Esophagus muscularis mucosa (tissue), 4 donors: Measurements from ENCODE around the gene AFAP1L2. TPM values are rescaled to one million over a fixed set of nuclear protein-coding genes. Genes with fewer than 3 reads are reported as not detected.
"Not testable (repeated sequence)": the region's sequence is repeated elsewhere in the genome, so short reads cannot be mapped to it uniquely, and the experiment has no call there.

Source experiments
- DNase-seq: peaks from one replicate; pipeline ENCODE4 v3.0.0-alpha.2; 2017; ENCODE audit errors: extremely low spot score
- H3K27ac ChIP-seq, 4 donors: fragments of 200-600 bp; sonication (generic); replicated peaks in 1 of 4; 1 replicate in 3 of 4; 2 replicates in 1 of 4; pipeline ENCODE4 v1.5.1; 2016 to 2019; ENCODE audit warnings: mild to moderate bottlenecking in 1 of 4
- H3K27me3 ChIP-seq, 4 donors: fragments of 200-600 bp; sonication (generic); one replicate each; pipeline versions ENCODE4 v1.5.1 to v1.6.0; 2016 to 2019
- H3K36me3 ChIP-seq, 4 donors: fragments of 200-600 bp; sonication (generic); one replicate each; pipeline ENCODE4 v1.5.1; 2016 to 2019
- H3K4me1 ChIP-seq, 4 donors: fragments of 200-600 bp; sonication (generic); one replicate each; pipeline ENCODE4 v1.5.1; 2016 to 2019
- H3K4me3 ChIP-seq, 4 donors: fragments of 200-600 bp; sonication (generic); 1 replicate in 2 of 4; 2 replicates in 2 of 4; pipeline ENCODE4 v1.5.1; 2016 to 2019; ENCODE audit warnings: mild to moderate bottlenecking in 4 of 4, moderate library complexity in 1 of 4
- H3K9me3 ChIP-seq, 4 donors: fragments of 200-600 bp; sonication (generic); 1 replicate in 3 of 4; 2 replicates in 1 of 4; pipeline ENCODE4 v1.5.1; 2016 to 2019
- EP300 ChIP-seq: sonication (generic); formaldehyde crosslinking; IDR thresholded peaks from one replicate; pipeline ENCODE4 v1.6.1; 2017; ENCODE audit warnings: antibody characterized with exemption
- POLR2A ChIP-seq: fragments of 450-650 bp; IDR thresholded peaks from one replicate; pipeline ENCODE4 v1.6.1; 2017; ENCODE audit warnings: antibody characterized with exemption, moderate library complexity, mild to moderate bottlenecking, low read depth
- POLR2AphosphoS5 ChIP-seq, 2 donors: sonication (generic); formaldehyde crosslinking; IDR thresholded peaks; one replicate each; pipeline ENCODE4 v1.6.1; 2017; ENCODE audit warnings: antibody characterized with exemption in 2 of 2
- WGBS: methylation state at CpG from one replicate; pipeline ENCODE4 v1.1.5; 2018; 5-methylcytosine and 5-hydroxymethylcytosine counted together
- intact Hi-C: fragments of 100-400 bp; cut with DNase I; formaldehyde crosslinking; loops from one replicate; pipeline ENCODE4 v1.15.1; 2023
- total RNA-seq, 4 donors: library from RNA; depleted of rRNA; stranded (reverse); fragments of >200 nt; gene quantifications; one replicate each; pipeline versions ENCODE4 v1.1.0 to v1.2.1, GENCODE V29; 2016
- TF ChIP-seq, protein P1 (sequence below), 3 experiments: fragments of 200-600 bp in 2 of 3; fragments of 450-650 bp in 1 of 3; sonication (generic) in 2 of 3; IDR thresholded peaks; one replicate each; pipeline ENCODE4 v1.5.1; 2017 to 2019; ENCODE audit warnings: antibody characterized with exemption in 3 of 3, mild to moderate bottlenecking in 2 of 3, moderate library complexity in 1 of 3

AFAP1L2 gene
- total RNA-seq, 4 donors from 2014 or later = 18.5 to 23.2 (median 19.9) TPM

- intact Hi-C loops = no loop called here
- DNase-seq = no peak
- no peaks in the 10 kb centered on the region for H3K9me3 ChIP-seq
- H3K27ac ChIP-seq = no peak overlapping the region
- peaks cover 3 to 26% (median 16%) of the 10 kb centered on the region in 4 donors for H3K4me1 ChIP-seq
- peaks cover 0 to 22% (median 0%) of the 10 kb centered on the region in 4 donors for H3K36me3 ChIP-seq
- TF ChIP-seq EP300 (no peak), POLR2AphosphoS5 (IDR thresholded peaks at IDR 0.05) (no peak), POLR2A (no peak)
- TF ChIP-seq, protein P1, sequence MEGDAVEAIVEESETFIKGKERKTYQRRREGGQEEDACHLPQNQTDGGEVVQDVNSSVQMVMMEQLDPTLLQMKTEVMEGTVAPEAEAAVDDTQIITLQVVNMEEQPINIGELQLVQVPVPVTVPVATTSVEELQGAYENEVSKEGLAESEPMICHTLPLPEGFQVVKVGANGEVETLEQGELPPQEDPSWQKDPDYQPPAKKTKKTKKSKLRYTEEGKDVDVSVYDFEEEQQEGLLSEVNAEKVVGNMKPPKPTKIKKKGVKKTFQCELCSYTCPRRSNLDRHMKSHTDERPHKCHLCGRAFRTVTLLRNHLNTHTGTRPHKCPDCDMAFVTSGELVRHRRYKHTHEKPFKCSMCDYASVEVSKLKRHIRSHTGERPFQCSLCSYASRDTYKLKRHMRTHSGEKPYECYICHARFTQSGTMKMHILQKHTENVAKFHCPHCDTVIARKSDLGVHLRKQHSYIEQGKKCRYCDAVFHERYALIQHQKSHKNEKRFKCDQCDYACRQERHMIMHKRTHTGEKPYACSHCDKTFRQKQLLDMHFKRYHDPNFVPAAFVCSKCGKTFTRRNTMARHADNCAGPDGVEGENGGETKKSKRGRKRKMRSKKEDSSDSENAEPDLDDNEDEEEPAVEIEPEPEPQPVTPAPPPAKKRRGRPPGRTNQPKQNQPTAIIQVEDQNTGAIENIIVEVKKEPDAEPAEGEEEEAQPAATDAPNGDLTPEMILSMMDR (IDR thresholded peaks at IDR 0.05) = no peak
- H3K4me3 ChIP-seq = no peak overlapping the region
- 80% methylated on average over 8 of the region's 10 CpGs for WGBS
- H3K27me3 ChIP-seq = no peaks in the 10 kb centered on the region
These were observed 67.3 kb downstream of the AFAP1L2 start for GRCh38 chr10:114336823-114337509.

- Histone ChIP-seq H3K27ac (no peak overlapping the region), H3K9me3 (no peaks in the 10 kb centered on the region), H3K27me3 (no peaks in the 10 kb centered on the region), H3K36me3 (peaks cover 0 to 22% (median 0%) of the 10 kb centered on the region in 4 donors), H3K4me1 (peaks cover 3 to 29% (median 17%) of the 10 kb centered on the region in 4 donors), H3K4me3 (no peak overlapping the region)
- TF ChIP-seq, protein P1 (IDR thresholded peaks at IDR 0.05) = no peak
- TF ChIP-seq POLR2A = no peak
- TF ChIP-seq POLR2AphosphoS5 (IDR thresholded peaks at IDR 0.05) = no peak
- TF ChIP-seq EP300 = no peak
- no peak for DNase-seq
- intact Hi-C loops = no loop called here
- 63% methylated on average over 3 of the region's 3 CpGs for WGBS
These were observed 68.7 kb downstream of the AFAP1L2 start for GRCh38 chr10:114335614-114336013.

- peaks cover 0 to 24% (median 0%) of the 10 kb centered on the region in 4 donors for H3K36me3 ChIP-seq
- 51% methylated on average over 6 of the region's 6 CpGs for WGBS
- peaks cover 4 to 38% (median 23%) of the 10 kb centered on the region in 4 donors for H3K4me1 ChIP-seq
- H3K9me3 ChIP-seq = no peaks in the 10 kb centered on the region
- no peak for DNase-seq
- TF ChIP-seq, protein P1 (IDR thresholded peaks at IDR 0.05) = no peak
- TF ChIP-seq EP300 (no peak), POLR2A (no peak), POLR2AphosphoS5 (IDR thresholded peaks at IDR 0.05) (no peak)
- no peak overlapping the region for H3K27ac ChIP-seq
- intact Hi-C loops = no loop called here
- H3K27me3 ChIP-seq = no peaks in the 10 kb centered on the region
- no peak overlapping the region for H3K4me3 ChIP-seq
These were observed 70.0 kb downstream of the AFAP1L2 start for GRCh38 chr10:114334301-114334700.

DNA sequence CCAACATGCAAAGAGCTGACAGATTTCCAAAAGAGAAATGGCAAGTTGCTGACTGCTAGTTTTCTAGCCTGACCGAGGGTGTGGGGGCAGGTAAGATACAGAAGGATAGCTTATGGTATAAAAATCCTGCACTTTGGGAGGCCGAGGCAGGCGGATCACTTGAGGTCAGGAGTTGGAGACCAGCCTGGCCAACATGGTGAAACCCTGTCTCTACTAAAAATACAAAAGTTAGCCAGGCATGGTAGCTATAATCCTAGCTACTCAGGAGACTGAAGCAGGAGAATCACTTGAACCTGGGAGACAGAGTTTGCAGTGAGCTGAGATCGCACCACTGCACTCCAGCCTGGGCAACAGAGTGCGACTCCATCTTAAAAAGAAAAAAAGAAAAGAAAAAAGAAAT is 70.9 kb downstream of the AFAP1L2 start:
- H3K4me3 ChIP-seq, intact Hi-C loops: not testable (repeated sequence)

DNA sequence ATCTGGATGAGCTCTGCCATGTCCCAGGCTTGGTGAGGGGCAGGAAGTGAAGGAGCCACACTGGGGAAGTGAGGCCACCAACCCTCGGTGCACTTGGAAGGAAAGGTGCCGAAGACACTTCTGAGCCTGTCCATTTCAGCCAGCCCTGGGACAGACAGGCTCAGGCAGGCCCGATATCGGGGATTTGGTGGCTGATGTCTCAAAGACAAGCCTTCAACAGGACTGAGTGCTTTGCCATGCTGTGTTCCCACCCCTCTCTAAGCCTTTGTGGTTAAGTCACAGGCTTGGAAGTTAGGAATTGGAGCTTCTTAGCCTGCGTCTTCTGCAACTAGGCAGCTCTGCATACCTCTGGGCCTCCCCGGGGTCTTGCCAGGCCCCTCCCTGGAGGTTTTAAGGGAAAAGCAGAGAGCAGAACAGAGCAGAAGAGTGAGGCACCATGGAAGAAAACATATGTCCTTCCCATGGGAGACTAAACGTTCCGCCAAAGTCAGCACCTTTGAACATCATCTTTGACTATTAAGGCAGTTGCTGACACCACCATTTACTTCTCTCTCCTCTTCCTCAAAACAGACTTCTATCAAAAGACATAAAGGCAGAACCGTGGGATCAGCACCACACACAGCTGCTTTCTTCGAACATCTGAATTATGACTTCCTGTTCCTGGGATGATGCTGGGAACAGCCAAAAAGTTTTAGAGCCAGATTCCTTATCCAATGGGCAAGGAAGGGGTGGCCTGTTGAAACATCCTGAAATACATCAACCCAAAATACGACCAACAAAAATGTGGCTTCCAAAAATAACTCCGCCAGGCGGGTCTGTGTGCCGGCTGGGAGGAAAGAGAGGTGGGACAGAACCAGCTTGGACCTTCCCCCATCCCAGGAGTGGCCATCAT is 71.8 kb downstream of the AFAP1L2 start:
- peaks cover 0 to 20% (median 0%) of the 10 kb centered on the region in 4 donors for H3K36me3 ChIP-seq
- H3K9me3 ChIP-seq = no peaks in the 10 kb centered on the region
- intact Hi-C loops = no loop called here
- WGBS = 51% methylated on average over 14 of the region's 14 CpGs
- no peaks in the 10 kb centered on the region for H3K27me3 ChIP-seq
- H3K27ac ChIP-seq = peak overlapping the region; percentile 30 to 69 (median 39)
- no peak overlapping the region for H3K4me3 ChIP-seq
- H3K4me1 ChIP-seq = peaks cover 19 to 55% (median 34%) of the 10 kb centered on the region in 4 donors
- TF ChIP-seq EP300 (no peak), POLR2AphosphoS5 (IDR thresholded peaks at IDR 0.05) (peak in 1 of 2 donors; percentile 20)
- DNase-seq = no peak

More for the DNA sequence above, 70.9 kb downstream of the AFAP1L2 start:
- Histone ChIP-seq H3K27ac (peak overlapping the region in 2 of 4 donors; percentile 30 to 69), H3K36me3 (peaks cover 0 to 20% (median 0%) of the 10 kb centered on the region in 4 donors), H3K4me1 (peaks cover 13 to 46% (median 31%) of the 10 kb centered on the region in 4 donors)
- not testable (repeated sequence) for H3K9me3 ChIP-seq, H3K27me3 ChIP-seq, DNase-seq
- 88% methylated on average over 5 of the region's 5 CpGs for WGBS
